Psoas muscle (tissue), 8 donors: ENCODE measurements around the gene FOXP1. TPM values are rescaled to one million over a fixed set of nuclear protein-coding genes. Genes with fewer than 3 reads are reported as not detected.

Experiments used
- ATAC-seq, 4 donors: fragments of 200-7000 bp; cut with Tn5 transposase; one replicate each; pipeline ENCODE4 v1.9.1; 2020; ENCODE audit warnings: moderate library complexity in 3 of 4, mild to moderate bottlenecking in 2 of 4
- DNase-seq, 2 donors: peaks; one replicate each; pipeline ENCODE4 v3.0.0-alpha.2; 2020
- H3K27ac ChIP-seq: fragments of 200-600 bp; one replicate; pipeline ENCODE4 v1.8.0; 2022
- H3K27me3 ChIP-seq, 3 donors: fragments of 200-600 bp in 1 of 3; one replicate each; pipeline versions ENCODE4 v1.6.1 to v1.8.0; 2013 to 2022; ENCODE audit warnings: low read length in 2 of 3, mild to moderate bottlenecking in 2 of 3, moderate library complexity in 1 of 3; ENCODE audit not compliant: insufficient read depth in 3 of 3
- H3K36me3 ChIP-seq, 2 donors: fragments of 200-600 bp in 1 of 2; one replicate each; pipeline versions ENCODE4 v1.6.1 to v1.8.0; 2013 to 2022; ENCODE audit warnings: low read depth in 1 of 2, mild to moderate bottlenecking in 1 of 2, moderate library complexity in 1 of 2; ENCODE audit not compliant: insufficient read depth in 1 of 2
- H3K4me1 ChIP-seq: fragments of 200-600 bp; one replicate; pipeline ENCODE4 v1.8.0; 2022
- H3K4me3 ChIP-seq: fragments of 200-600 bp; one replicate; pipeline ENCODE4 v1.8.0; 2022; ENCODE audit warnings: mild to moderate bottlenecking
- H3K9me3 ChIP-seq: fragments of 200-600 bp; one replicate; pipeline ENCODE4 v1.8.0; 2022
- CTCF ChIP-seq: fragments of 200-600 bp; IDR thresholded peaks from one replicate; pipeline ENCODE4 v1.8.0; 2022; ENCODE audit warnings: antibody characterized with exemption
- WGBS, 3 donors: extraction: QIAGEN DNeasy Blood & Tissue Kit; methylation state at CpG; one replicate each; pipeline versions ENCODE4 v1.1.6 to v1.1.7; 2013; 5-methylcytosine and 5-hydroxymethylcytosine counted together
- intact Hi-C, 2 donors: fragments of 100-400 bp; cut with DNase I; formaldehyde crosslinking; loops; one replicate each; pipeline versions ENCODE4 v1.11.0 to v1.14.2; 2022
- polyA plus RNA-seq, 3 donors: library from polyadenylated mRNA; stranded (reverse); fragments of 200-250 nt; gene quantifications; one replicate each; pipeline ENCODE4 v1.2.3, GENCODE V29; 2013
- total RNA-seq, 4 donors: library from RNA; stranded (reverse); fragmentation: NEBNext Ultra II Directional in 2 of 4; extraction: Animal tissue kit (Norgen Biotek cat#: 25700) in 2 of 4; gene quantifications; one replicate each; pipeline versions ENCODE4 v1.2.1 to v1.2.4, GENCODE V29; 2021 to 2023
- donor health status: healthy with polysubstance abuse.
- donor health status: DM: no; HTN: no; CAD: no; lungs with moderate emphysema.
- donor health status: Bipolar disorder and iron deficiency.
- donor health status: healthy.
- donor health status: DM: yes; HTN: yes; CAD: no.
- donor health status: DM: no; HTN: no; CAD: no.
- donor health status: DM: no; HTN: no; CAD: no.
- donor health status: DM: yes; HTN: yes; CAD: no.

Gene FOXP1
- total and polyA plus RNA-seq, 7 donors, result 2.6 to 26.4 (median 15.4) TPM

- no peak overlapping the region for H3K4me3 ChIP-seq
- no peaks in the 10 kb centered on the region for H3K9me3 ChIP-seq
- no peaks in the 10 kb centered on the region for H3K27me3 ChIP-seq
- intact Hi-C loops, result loop anchor here in 1 of 2 donors (5.0 kb wide), 1 partner anchor 35 kb away; no protein-coding TSS in a partner anchor
- ATAC-seq (no peak), DNase-seq (no peak)
- whole genome bisulfite sequencing, 3 donors, result 68 to 85% (median 76%) methylated on average over 6 of the region's 6 CpGs
- TF ChIP-seq CTCF, result no peak
- H3K36me3 ChIP-seq, result peaks cover 0 to 18% of the 10 kb centered on the region in 2 donors
- H3K4me1 ChIP-seq, result no peaks in the 10 kb centered on the region
- no peak overlapping the region for H3K27ac ChIP-seq
Measured at GRCh38 chr3:71111784-71112440, 471.6 kb downstream of the FOXP1 start.

DNA sequence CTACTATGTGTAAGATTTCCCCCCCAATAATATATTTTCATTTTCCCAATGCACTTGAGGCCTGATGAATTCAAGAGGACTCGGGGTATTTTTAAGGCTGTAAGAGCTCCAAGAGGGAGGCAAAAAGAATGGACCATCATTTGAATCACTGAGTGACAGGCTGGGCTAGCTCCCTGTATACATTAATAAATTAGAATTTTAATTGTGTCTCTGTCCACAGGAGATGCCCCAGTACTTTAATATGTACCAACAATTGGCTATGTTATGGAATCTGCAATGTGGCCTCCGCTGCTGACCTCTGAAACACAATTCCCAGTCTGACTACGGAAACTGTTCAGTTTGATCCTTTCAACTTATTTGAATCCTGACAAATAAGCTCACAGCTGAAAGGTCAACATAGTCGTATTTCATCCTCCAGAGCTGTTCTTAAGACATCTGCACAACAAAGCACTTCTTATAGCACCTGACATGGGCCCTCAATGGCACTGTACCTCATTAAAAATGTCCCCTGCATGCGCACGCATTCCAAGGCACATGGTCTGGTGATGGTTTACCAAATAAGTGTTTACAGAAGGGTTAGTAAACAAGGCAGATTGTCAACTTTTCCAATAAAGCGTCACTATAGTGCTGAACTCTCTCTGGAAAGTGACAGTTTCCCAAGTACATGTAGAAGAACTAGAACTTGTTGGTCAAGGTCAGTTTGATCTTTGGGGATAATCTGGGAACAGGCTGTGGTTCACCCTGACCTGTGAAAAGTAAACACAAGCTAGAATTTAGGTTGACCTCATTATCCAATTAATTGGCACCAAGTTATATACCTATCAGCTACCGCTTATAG, 472.9 kb downstream of the FOXP1 start:
- Histone ChIP-seq H3K36me3 (peaks cover 0 to 18% of the 10 kb centered on the region in 2 donors), H3K27ac (no peak overlapping the region), H3K27me3 (no peaks in the 10 kb centered on the region), H3K9me3 (no peaks in the 10 kb centered on the region), H3K4me1 (no peaks in the 10 kb centered on the region), H3K4me3 (no peak overlapping the region)
- 84 to 89% (median 85%) methylated on average over 8 of the region's 8 CpGs for WGBS, 3 donors
- intact Hi-C loops, result loop anchor here in 1 of 2 donors (5.0 kb wide), 1 partner anchor 33 kb away; no protein-coding TSS in a partner anchor
- DNase-seq (no peak), ATAC-seq (no peak)
- TF ChIP-seq CTCF, result no peak

DNA sequence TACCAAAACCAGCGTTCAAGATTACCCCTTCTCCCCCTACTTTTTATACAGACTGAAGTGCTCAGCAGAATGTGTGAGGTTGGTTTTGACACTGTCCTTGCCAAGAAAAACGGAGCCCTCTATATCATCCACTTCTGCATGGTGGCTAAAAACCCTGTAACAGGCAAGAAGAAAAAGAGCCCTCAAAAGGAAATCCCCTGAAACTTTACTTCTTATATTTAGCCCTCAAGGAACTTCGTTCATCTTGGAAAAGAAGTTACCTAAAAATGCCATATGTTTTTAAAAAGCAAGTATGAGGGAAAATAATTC, 473.6 kb downstream of the FOXP1 start:
- DNase-seq, result no peak
- no peak for ATAC-seq
- no peak for TF ChIP-seq CTCF
- Histone ChIP-seq H3K27me3 (no peaks in the 10 kb centered on the region), H3K9me3 (no peaks in the 10 kb centered on the region), H3K36me3 (peaks cover 0 to 18% of the 10 kb centered on the region in 2 donors), H3K27ac (no peak overlapping the region), H3K4me3 (no peak overlapping the region), H3K4me1 (no peaks in the 10 kb centered on the region)
- intact Hi-C loops, result loop anchor here in 1 of 2 donors (5.0 kb wide), 1 partner anchor 33 kb away; no protein-coding TSS in a partner anchor
- 60 to 73% (median 65%) methylated on average over 3 of the region's 3 CpGs for WGBS, 3 donors

GRCh38 chr3:71109241-71109976, 474.1 kb downstream of the FOXP1 start:
- H3K4me1 ChIP-seq, result no peaks in the 10 kb centered on the region
- no peaks in the 10 kb centered on the region for H3K9me3 ChIP-seq
- 80 to 87% (median 80%) methylated on average over 8 of the region's 8 CpGs for WGBS, 3 donors
- no peak for TF ChIP-seq CTCF
- H3K4me3 ChIP-seq, result no peak overlapping the region
- H3K36me3 ChIP-seq, result peaks cover 0 to 18% of the 10 kb centered on the region in 2 donors
- no peak for ATAC-seq
- no peaks in the 10 kb centered on the region for H3K27me3 ChIP-seq
- intact Hi-C loops, result no loop called here
- DNase-seq, result no peak
- H3K27ac ChIP-seq, result no peak overlapping the region
